HEK293 (cell line): ENCODE results near the gene ZNF830.
A peak's percentile ranks its signal among the peaks of the same experiment; 100 is the strongest.

Source experiments
- ZNF280D ChIP-seq: fragments of 450-650 bp; formaldehyde crosslinking; IDR thresholded peaks from 2 replicates; pipeline ENCODE4 v1.5.1; 2016; ENCODE audit warnings: missing biosample characterization, missing genetic modification characterization
- ZNF292 ChIP-seq: fragments of 450-650 bp; formaldehyde crosslinking; IDR thresholded peaks from 2 replicates; pipeline ENCODE4 v1.5.1; 2016; ENCODE audit warnings: low read depth, missing biosample characterization, missing genetic modification characterization, borderline replicate concordance
- ZNF488 ChIP-seq: fragments of 450-650 bp; formaldehyde crosslinking; IDR thresholded peaks from 2 replicates; pipeline ENCODE4 v1.5.1; 2016; ENCODE audit warnings: missing biosample characterization, missing genetic modification characterization
- ZNF549 ChIP-seq: fragments of 450-650 bp; IDR thresholded peaks from 2 replicates; pipeline ENCODE4 v1.5.1; 2018; ENCODE audit warnings: missing biosample characterization, missing genetic modification characterization, mild to moderate bottlenecking, inconsistent platforms, moderate library complexity
- ZNF76 ChIP-seq: fragments of 450-650 bp; formaldehyde crosslinking; IDR thresholded peaks from 2 replicates; pipeline ENCODE4; 2016; ENCODE audit warnings: low read depth, missing biosample characterization, missing genetic modification characterization, borderline replicate concordance
- ZNF785 ChIP-seq: fragments of 450-650 bp; formaldehyde crosslinking; IDR thresholded peaks from 2 replicates; pipeline ENCODE4 v1.5.1; 2016; ENCODE audit warnings: missing biosample characterization, missing genetic modification characterization
- TF ChIP-seq, protein P1 (sequence below): fragments of 450-650 bp; formaldehyde crosslinking; IDR thresholded peaks from 2 replicates; pipeline ENCODE4 v1.5.1; 2016; ENCODE audit warnings: missing biosample characterization, missing genetic modification characterization, low read depth
- TF ChIP-seq, protein P2 (sequence below): fragments of 450-650 bp; formaldehyde crosslinking; IDR thresholded peaks from 2 replicates; pipeline ENCODE4 v1.5.1; 2017; ENCODE audit warnings: missing biosample characterization, missing genetic modification characterization
- TF ChIP-seq, protein P3 (sequence below): fragments of 450-650 bp; formaldehyde crosslinking; IDR thresholded peaks from 2 replicates; pipeline ENCODE4 v1.5.1; 2016; ENCODE audit warnings: missing biosample characterization, missing genetic modification characterization

GRCh38 chr17:34998205-34998604 is 36.9 kb downstream of the ZNF830 start:
- TF ChIP-seq ZNF488 (tag by site-specific recombination), result no peak
- TF ChIP-seq, protein P1, sequence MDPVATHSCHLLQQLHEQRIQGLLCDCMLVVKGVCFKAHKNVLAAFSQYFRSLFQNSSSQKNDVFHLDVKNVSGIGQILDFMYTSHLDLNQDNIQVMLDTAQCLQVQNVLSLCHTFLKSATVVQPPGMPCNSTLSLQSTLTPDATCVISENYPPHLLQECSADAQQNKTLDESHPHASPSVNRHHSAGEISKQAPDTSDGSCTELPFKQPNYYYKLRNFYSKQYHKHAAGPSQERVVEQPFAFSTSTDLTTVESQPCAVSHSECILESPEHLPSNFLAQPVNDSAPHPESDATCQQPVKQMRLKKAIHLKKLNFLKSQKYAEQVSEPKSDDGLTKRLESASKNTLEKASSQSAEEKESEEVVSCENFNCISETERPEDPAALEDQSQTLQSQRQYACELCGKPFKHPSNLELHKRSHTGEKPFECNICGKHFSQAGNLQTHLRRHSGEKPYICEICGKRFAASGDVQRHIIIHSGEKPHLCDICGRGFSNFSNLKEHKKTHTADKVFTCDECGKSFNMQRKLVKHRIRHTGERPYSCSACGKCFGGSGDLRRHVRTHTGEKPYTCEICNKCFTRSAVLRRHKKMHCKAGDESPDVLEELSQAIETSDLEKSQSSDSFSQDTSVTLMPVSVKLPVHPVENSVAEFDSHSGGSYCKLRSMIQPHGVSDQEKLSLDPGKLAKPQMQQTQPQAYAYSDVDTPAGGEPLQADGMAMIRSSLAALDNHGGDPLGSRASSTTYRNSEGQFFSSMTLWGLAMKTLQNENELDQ (tag by site-specific recombination), result no peak
- no peak for TF ChIP-seq ZNF549 (tag by site-specific recombination)
- no peak for TF ChIP-seq ZNF785
- TF ChIP-seq ZNF76 (tag by site-specific recombination), result no peak
- TF ChIP-seq, protein P2, sequence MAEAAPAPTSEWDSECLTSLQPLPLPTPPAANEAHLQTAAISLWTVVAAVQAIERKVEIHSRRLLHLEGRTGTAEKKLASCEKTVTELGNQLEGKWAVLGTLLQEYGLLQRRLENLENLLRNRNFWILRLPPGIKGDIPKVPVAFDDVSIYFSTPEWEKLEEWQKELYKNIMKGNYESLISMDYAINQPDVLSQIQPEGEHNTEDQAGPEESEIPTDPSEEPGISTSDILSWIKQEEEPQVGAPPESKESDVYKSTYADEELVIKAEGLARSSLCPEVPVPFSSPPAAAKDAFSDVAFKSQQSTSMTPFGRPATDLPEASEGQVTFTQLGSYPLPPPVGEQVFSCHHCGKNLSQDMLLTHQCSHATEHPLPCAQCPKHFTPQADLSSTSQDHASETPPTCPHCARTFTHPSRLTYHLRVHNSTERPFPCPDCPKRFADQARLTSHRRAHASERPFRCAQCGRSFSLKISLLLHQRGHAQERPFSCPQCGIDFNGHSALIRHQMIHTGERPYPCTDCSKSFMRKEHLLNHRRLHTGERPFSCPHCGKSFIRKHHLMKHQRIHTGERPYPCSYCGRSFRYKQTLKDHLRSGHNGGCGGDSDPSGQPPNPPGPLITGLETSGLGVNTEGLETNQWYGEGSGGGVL, result no peak
- TF ChIP-seq, protein P3, sequence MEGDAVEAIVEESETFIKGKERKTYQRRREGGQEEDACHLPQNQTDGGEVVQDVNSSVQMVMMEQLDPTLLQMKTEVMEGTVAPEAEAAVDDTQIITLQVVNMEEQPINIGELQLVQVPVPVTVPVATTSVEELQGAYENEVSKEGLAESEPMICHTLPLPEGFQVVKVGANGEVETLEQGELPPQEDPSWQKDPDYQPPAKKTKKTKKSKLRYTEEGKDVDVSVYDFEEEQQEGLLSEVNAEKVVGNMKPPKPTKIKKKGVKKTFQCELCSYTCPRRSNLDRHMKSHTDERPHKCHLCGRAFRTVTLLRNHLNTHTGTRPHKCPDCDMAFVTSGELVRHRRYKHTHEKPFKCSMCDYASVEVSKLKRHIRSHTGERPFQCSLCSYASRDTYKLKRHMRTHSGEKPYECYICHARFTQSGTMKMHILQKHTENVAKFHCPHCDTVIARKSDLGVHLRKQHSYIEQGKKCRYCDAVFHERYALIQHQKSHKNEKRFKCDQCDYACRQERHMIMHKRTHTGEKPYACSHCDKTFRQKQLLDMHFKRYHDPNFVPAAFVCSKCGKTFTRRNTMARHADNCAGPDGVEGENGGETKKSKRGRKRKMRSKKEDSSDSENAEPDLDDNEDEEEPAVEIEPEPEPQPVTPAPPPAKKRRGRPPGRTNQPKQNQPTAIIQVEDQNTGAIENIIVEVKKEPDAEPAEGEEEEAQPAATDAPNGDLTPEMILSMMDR (tag by site-specific recombination), result peak; percentile 90
- no peak for TF ChIP-seq ZNF280D (tag by site-specific recombination)
- TF ChIP-seq ZNF292 (tag by site-specific recombination), result no peak
